NCI-H2107 treated with DMSO at 0.1 percent for 48 hours (cell line): ENCODE data around the gene DGCR2.
"Not testable (repeated sequence)": the region's sequence is repeated elsewhere in the genome, so short reads cannot be mapped to it uniquely, and the experiment has no call there.

Experiments used
- DNase-seq: peaks from one replicate; lab custom pipeline; 2025; ENCODE audit not compliant: unreplicated experiment; lab: John Stamatoyannopoulos, UW

The DGCR2 gene

DNA sequence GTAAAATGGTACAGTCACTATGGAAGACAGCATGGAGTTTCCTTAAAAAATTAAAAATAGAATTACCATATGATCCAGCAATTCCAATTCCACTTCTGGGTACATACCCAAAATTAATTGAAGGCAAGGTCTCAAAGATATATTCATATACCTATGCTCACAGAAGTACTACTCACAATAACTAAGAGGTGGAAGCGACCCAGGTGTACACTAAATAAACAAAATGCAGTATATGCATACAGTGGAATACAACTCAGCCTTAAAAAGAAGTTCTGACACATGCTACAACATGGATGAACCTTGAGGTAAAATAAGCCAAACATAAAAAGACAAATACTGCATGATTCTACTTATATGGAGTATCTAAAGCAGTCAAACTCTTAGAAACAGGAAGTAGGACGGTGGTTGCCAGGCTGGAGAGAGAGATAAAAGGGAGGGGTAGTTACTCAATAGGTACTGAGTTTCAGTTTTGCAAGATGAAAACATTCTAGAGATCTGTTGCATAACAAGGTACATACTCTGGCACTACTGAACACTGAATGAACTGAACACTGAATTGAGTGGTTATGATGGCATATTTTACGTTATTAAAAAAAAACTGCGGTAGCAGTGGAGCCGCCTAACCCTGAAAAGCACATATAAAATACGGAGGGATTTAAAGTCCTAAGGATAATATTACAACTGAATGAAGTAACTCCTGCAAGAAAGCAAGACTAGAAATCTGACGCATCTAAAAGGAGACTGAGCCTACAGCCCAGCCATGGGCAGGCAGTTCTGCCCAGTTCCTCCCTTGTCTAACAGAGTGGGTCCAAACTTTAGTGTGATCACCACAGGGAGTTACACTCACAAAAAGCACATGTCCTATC lies 12.8 kb downstream of the DGCR2 start:
- DNase-seq = peak; percentile 65

DNA sequence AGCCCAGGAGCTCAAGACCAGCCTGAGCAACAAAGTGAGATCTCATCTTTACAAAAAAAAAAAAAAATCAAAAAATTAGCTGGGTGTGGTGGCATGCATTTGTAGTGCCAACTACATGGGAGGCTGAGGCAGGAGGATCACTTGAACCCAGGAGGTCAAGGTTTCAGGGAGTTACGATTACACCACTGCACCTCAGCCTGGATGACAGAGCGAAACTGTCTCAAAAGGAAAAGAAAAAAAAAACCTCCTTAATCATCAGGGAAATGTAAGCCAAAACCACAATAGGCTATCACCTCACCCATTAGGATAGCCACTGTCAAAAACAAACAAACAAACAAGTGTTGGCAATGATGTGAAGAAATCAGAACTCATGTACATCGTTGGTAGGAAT lies 13.4 kb downstream of the DGCR2 start:
- DNase-seq = no peak

DNA sequence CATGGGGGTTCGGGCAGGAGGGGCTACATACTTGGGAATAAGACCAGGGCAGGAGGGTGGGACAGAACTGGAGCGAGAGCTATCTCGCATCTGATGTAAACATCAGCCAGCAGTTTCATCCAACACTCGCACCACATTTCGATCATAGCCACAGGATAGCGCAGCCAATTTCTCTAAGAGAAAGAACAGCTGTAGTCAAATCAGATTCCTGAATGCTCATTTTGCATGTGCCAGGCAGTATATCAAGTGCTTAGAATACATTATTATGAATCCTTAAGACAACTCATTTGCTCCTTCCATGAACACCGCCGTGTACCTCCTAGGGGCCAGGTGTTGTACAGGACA lies 14.5 kb downstream of the DGCR2 start:
- peak; percentile 80 for DNase-seq

DNA sequence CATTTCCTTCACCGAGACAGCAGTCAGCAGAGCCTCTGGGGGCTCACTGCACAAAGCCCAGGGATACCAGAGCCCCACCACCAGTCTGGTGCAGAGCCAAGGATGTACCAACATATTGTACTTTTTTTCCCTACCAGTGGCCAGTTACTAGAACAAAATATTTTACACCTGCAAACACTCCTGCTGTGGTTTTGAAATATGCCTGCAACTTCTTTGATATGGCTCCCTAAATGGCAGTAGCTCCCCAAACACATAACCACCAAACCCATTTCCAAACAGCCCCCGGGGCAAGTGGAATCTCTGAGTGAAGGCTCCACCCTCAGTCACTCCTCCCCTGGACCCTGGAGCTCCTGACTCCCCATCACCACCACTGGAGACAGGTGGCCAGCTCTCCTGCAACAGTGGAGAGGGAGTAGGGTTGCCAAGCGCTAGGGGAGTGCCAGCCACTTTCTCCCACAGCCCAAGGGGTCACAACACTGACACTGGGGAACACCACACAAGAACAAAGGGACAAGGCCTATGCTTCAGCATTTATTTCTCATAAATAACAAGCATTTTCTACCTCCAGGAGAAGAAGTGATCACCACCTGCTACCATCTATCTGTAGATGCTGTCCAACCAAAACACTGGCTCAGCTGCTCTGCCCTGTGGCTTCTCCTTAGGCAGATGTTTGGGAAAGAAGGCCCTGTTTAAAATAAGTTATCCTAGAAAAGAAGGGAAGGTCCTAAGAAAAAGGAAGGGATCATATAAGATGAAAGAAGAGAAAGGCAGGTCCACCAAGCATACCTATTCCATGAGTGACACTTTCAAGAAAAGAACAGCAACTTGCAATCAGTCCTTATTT lies 15.1 kb downstream of the DGCR2 start:
- peak; percentile 47 for DNase-seq

DNA sequence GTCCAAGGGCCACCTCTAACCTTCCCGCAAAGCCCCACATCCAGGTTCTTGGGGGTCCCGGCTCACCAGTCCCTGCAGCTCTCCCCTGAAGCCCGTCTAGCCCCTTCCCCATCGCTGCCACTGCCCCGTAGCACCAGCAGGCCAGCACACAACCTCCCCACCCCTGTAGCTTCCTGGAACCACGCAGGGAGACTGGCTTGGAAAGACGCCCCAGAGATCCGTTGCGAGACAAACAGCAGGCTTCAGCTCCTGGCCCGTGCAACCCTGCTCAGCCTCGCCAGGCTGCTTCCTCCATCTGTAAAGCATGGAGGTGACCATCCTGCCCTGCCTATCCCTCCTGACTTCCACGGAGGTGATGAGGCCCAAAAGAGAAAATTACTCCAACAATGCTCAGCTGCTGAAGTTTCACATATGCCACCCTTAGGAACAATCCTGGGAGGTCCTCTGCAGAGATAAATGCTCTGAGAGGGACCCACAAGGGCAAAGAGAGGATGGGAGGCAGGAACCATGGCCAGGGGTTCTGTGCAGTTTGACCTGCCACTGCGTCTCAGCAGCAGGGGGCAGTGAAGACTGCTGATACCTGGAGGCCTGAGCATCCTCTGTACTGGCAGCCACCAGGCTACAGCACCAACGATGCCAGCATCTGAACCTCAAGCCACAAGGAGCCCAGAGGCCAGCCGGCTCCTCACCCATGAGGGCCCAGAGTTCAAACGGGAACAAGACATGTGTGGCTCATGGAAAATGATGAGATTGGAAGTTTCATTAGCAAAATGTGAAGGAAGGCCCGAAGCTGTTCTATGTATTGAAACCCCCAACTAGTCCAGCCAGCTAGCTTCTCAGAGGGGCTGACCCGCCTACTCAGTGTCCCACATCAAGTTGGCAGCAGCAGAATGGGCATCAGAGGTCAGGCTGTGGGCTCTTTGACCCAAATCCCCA lies 16.1 kb downstream of the DGCR2 start:
- DNase-seq = no peak

DNA sequence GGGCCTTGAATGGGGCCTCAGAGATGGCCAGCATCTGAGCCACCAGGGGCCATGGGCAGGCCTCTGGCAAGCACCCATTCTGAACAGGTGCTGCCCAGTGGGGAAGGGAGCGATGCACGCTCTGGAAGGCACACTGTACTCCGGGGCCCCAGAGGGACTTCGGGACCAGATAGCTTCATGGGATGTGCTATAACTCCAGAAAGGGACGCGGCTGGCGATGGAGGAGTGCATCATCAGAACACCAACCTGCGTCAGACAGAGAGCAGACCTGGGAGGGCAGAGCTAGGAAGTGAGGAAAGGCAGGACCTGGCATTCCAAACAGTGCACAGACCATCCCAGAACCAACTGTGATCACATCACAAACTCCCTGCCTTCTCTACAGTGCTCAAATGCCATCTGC lies 16.8 kb downstream of the DGCR2 start:
- DNase-seq = no peak

DNA sequence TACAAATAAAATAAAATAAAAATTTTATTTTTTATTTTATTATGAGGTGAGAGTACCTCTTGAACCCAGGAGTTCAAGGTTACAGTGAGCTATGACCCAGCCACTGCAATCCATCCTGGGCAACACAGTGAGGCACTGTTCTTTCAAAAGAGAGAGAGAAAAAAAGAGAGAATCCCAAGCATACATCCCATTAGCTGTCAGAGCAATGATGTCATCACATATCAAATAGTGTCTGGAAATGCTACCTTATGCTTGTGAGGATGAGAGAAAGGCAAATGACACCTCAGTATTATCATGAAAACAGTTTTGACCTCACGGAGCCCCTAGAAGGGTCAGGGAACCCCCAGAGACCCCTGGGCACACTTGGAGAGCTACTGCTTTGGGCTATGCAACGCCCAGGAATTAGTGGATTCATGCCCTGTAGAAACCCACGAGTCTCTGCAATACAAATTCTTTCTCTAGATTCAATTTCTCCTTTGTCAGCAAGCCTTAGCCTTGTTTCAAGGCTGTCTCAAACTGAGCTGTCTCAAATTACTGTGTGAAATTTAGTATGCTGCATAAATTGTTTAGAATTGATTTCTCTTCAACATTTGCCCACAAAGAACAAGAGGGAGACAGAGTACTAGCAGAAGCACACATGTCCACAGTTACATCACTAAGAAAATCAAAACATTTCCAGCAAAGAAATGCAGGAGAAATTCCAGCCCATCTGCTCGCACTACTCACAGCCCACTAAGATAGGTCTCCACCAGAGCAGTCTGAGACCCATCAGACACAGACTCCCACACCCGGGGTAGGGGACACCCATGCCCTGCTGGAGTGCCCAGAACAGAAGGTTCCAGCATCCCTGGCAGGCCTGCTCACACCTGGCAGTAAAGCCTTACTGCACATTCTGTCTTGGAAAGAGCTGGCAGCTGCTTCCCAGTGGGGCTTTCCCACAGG lies 18.1 kb downstream of the DGCR2 start:
- peak; percentile 58 for DNase-seq

DNA sequence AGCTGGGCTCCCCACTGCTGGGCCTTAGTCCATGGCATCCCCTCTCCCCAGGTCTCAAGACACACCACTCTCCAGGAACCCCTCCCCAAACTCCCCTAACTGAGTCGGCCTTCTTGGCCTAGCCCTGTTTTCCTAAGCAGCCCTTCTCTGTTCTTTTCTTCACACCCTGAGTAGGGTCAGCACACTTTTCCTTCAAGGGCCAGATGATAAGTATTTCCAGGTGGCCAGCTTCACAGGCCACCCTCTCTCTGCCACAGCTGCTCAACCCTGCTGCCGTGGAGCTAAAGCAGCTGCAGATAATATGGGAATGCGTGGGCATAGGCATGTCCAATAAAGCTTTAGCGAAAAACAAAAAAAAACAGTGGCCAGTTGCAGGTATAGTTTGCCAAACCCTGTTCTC lies 24.1 kb downstream of the DGCR2 start:
- no peak for DNase-seq

DNA sequence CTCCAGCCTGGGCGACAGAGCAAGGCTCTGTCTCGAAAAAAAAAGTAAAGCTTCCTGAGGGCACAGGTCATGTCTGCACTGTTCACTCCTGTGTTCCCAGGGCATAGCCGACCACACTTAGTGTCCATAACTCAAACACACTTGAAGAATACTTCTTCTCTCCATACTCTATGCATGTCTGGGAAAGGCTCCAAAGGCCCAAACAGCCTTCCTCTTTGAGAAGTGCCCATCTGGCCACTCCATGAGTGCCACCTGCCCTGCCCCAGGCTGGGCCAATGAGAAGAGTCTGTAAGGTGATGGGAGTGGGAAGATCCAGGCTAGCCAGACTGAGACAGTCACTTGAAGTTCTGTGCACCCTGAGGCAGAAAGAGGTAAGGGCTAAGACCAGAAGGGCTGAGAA lies 24.7 kb downstream of the DGCR2 start:
- DNase-seq = no peak

DNA sequence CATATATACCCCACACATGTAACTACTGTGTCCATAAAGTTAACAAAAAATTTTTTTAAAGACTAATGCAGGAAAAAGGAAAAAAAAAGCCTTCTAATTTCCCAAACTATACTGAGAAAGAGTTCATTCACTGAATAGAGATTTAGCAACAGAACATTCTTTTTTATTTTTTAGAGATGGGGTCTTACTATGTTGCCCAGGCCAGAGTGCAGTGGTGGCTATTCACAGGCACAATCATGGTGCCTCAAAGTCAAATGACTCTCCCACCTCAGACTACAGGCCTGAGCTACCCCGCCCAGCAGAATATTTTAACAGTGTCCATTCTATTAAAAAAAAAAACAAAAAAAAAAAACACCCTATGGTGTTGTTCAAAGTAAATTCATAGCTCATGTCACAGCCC lies 25.7 kb downstream of the DGCR2 start:
- DNase-seq = no peak

DNA sequence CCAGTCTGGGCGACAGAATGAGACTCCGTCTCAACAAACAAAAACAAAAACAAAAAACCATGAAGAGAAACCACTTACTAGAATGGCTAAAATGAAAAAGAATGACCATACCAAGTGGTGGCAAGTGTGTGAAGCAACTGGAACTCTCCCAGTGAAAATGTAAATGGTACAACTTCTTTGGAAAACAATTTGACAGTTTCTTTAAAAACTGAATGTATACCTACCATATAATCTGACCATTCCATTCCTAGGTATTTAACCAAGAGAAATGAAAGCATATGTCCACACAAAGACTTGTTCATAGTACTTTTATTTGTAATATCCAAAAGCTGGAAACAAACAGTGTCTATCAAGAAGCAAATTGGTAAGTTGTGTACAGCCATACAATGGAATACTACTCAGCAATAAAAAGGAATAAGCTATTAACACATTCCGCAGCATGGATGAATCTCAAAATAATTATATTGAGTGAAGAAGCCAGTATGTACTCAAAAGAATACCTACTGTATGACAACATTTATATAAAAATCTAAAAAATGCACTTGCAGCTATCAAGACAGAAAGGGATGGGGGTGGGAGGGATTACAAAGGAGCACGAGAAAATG lies 27.7 kb downstream of the DGCR2 start:
- no peak for DNase-seq

DNA sequence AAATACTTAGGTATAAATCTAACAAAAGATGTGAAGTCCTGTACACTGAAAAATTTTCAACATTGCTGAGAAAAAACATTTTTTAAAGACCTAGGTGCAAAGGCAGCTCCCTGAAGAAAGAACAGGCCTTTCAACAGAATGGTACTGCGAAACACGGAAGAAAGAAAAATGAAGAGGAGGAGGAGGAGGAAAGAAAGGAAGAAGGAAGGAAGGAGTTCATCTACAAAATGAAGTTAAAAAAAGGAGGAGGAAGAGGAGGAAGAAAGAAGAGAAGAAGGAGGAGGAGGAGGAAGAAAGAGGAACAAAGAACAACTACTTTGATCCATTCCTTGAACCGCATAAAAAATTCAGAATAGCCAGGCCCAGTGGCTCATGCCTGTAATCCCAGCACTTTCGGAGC lies 29.5 kb downstream of the DGCR2 start:
- no peak for DNase-seq

DNA sequence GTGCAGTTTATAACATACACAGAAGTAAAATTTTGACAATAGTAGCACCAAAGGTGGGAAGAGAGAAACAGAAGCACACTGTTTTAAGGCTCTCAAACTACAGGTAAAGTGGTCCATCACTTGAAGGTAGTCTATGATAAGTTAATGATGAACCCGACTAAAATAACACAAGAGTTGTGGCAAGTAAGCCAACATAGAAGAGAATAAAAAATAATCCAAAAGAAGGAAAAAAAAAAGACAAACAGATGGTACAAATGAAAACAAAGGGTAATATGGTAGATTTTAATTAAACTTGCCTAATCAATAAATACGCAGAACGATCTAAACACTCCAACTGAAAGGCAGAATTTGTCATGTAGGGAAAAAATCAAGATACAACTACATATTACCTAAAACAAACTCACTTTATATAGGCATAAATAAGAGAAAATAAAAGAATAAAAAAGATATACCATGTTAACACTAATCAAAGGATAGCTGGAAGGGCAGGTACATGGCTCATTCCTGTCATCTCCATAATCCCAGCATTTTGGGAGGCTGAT lies 31.6 kb downstream of the DGCR2 start:
- no peak for DNase-seq

DNA sequence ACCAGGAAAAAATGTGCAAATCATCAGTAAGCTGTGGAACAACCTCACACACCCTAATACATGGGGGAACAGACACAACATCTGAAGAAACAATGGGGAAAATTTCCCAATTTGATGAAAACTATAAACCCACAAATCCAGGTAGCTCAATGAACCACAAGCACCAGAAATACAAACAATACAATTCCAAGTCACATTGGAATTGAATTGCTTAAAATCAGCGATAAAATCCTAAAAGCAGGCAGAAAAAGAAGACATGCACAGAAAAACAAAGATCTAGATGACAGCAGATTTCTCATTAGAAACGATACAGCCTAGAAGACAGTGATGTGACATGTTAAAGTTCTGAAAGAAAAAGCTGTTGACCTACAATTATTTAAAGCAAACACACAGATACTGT lies 32.0 kb downstream of the DGCR2 start:
- no peak for DNase-seq

DNA sequence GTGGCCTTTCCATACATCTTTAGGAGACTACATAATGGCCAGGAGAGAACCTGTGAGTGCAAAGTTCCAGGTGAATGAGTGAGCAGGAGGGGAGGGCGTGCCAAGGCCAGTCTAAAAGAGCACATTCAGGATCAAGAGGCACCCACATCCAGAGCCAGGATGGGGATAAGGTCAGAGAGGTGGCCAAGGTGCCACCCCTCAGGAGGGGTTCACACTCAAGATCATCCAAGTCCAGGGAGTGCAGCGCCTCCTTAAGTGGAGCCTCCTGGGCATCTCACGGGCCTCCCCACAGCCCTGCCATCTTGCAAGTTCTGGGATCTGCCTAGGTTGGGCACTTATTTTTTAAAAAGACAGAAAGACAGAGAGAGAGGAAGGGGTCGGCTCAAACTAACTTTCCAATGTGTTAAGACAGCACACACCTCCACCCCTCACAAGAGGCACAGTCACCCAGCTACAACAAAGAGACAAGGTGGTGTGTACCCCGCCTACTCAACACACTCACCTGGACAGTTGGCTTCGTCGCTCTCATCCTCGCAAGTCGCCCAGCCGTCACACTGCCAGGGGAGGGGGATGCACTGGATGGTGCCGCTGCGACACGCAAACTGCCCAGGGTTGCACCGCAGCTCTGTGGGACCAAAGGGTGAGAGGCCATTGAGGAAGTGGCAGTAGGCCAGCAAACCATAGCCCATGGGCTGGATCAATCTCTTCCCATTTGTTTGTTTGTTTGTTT lies 33.2 kb downstream of the DGCR2 start:
- no peak for DNase-seq

DNA sequence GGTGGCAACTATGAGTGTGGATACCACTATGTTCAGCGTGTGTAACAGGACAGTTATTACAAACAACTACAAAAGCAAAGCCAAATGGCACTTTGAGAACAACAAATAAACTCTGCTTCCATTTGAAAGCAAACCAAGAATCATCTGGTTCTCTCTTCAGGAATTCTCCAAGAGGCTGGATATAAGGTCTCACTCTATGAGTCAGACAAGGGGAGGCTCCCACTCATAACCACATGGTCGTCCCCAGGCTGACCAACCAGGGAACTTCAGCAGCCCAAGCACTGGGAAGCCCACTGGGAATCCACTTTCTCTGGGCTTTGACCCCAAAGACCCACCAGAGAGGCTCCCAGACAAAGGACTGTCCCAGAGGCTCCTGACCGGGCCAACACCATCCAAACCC lies 35.3 kb downstream of the DGCR2 start:
- DNase-seq = no peak

DNA sequence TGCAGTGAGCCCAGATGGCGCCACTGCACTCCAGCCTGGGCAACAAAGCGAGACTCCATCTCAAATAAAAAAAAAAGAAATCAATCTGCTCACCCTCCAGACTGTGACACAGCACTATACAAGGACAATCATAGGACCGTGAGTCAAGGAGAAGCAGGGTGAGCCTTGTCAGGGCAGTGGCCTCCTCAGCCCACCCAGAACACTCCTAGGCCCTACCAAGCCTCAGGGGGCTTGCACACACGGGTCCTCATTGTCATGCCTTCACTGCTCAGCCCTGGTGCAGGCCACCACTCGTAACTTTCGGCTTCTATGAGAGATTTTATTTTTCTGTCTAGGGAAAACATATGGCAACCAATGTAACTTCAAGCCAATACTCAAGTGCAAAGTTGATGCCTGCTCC lies 35.8 kb downstream of the DGCR2 start:
- DNase-seq = no peak

DNA sequence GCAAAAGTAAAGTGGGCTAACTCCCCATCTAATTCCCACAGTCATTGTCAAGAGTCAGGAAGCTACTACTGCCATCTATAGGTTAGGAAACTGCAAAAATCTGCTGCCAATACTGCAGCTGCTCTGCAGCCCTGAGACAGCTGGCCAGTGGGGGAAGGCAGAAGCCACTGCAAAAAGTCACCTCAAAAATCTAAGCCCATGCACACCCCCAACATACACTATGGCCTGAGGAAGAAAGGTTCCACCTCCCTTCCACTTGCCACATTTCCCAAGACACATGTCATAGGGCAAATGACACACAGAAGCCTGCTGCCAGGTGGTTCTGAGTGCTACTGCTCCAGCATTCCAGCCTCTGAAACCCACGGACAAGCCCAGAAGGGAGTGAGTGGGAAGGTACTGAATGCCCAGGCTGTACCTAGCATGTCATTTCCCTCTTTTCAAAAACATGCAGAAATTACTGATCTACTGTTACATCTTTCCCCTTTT lies 36.9 kb downstream of the DGCR2 start:
- no peak for DNase-seq

DNA sequence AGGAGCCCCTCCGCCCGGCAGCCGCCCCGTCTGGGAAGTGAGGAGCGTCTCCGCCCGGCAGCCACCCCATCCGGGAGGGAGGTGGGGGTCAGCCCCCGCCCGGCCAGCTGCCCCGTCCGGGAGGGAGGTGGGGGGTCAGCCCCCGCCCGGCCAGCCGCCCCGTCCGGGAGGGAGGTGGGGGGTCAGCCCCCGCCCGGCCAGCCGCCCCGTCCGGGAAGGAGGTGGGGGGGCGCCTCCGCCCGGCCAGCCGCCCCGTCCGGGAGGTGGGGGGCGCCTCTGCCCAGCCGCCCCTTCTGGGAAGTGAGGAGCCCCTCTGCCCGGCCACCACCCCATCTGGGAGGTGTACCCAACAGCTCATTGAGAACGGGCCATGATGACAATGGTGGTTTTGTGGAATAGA lies 37.6 kb downstream of the DGCR2 start:
- DNase-seq = not testable (repeated sequence)
